Neural crest cell (in vitro differentiated cells): ENCODE results near the gene C11orf58. TPM values are rescaled to one million over a fixed set of nuclear protein-coding genes. Genes with fewer than 3 reads are reported as not detected.

Source experiments
- DNase-seq: peaks from one replicate; pipeline ENCODE4 v3.0.0; 2021; ENCODE audit warnings: low read depth, mixed read lengths, low spot score
- H3K27ac Mint-ChIP-seq: one replicate; pipeline ENCODE4 v1.8.0; 2021; ENCODE audit warnings: mild to moderate bottlenecking, mixed read lengths; ENCODE audit not compliant: unreplicated experiment
- H3K27me3 Mint-ChIP-seq: 2 replicates; pipeline ENCODE4 v1.8.0; 2021; ENCODE audit warnings: low read depth, mild to moderate bottlenecking, mixed read lengths
- H3K36me3 Mint-ChIP-seq: 2 replicates; pipeline ENCODE4 v1.8.0; 2021; ENCODE audit warnings: low read depth, mild to moderate bottlenecking, mixed read lengths
- H3K4me1 Mint-ChIP-seq: 2 replicates; pipeline ENCODE4 v1.8.0; 2021; ENCODE audit warnings: mixed read lengths
- H3K4me3 Mint-ChIP-seq: one replicate; pipeline ENCODE4 v1.8.0; 2021; ENCODE audit warnings: mild to moderate bottlenecking, mixed read lengths
- H3K9me3 Mint-ChIP-seq: 2 replicates; pipeline ENCODE4 v1.8.0; 2021; ENCODE audit warnings: mixed read lengths
- CTCF ChIP-seq: fragments of 200-600 bp; sonication (generic); conservative IDR thresholded peaks from 2 replicates; pipeline ENCODE4 v1.5.0; 2021; ENCODE audit warnings: antibody characterized with exemption, mild to moderate bottlenecking
- total RNA-seq: library from RNA; stranded (reverse); gene quantifications from 2 replicates; pipeline ENCODE4 v1.2.1, GENCODE V29; 2021

The C11orf58 gene
- total RNA-seq, 1 donor from 2014 or later, result 203 TPM

GRCh38 chr11:16794047-16794818, 55.8 kb downstream of the C11orf58 start:
- TF ChIP-seq CTCF, result no peak
- no peaks in the 10 kb centered on the region for H3K36me3 Mint-ChIP-seq
- peaks cover 23% of the 10 kb centered on the region for H3K4me1 Mint-ChIP-seq
- no peaks in the 10 kb centered on the region for H3K27me3 Mint-ChIP-seq
- no peak overlapping the region for H3K4me3 Mint-ChIP-seq
- no peak overlapping the region for H3K27ac Mint-ChIP-seq
- DNase-seq, result no peak
- H3K9me3 Mint-ChIP-seq, result no peaks in the 10 kb centered on the region

- TF ChIP-seq CTCF, result no peak
- no peaks in the 10 kb centered on the region for H3K36me3 Mint-ChIP-seq
- H3K4me3 Mint-ChIP-seq, result no peak overlapping the region
- H3K4me1 Mint-ChIP-seq, result peaks cover 23% of the 10 kb centered on the region
- H3K27me3 Mint-ChIP-seq, result no peaks in the 10 kb centered on the region
- H3K9me3 Mint-ChIP-seq, result no peaks in the 10 kb centered on the region
- no peak overlapping the region for H3K27ac Mint-ChIP-seq
- no peak for DNase-seq
These were observed 56.7 kb downstream of the C11orf58 start for GRCh38 chr11:16795146-16795545.

GRCh38 chr11:16796311-16796710, 57.9 kb downstream of the C11orf58 start:
- Mint-ChIP-seq H3K27ac (no peak overlapping the region), H3K4me3 (no peak overlapping the region), H3K4me1 (peaks cover 23% of the 10 kb centered on the region), H3K9me3 (no peaks in the 10 kb centered on the region), H3K36me3 (no peaks in the 10 kb centered on the region), H3K27me3 (no peaks in the 10 kb centered on the region)
- no peak for DNase-seq
- TF ChIP-seq CTCF, result no peak

- Mint-ChIP-seq H3K9me3 (no peaks in the 10 kb centered on the region), H3K27ac (no peak overlapping the region), H3K36me3 (no peaks in the 10 kb centered on the region), H3K4me1 (peaks cover 15% of the 10 kb centered on the region), H3K4me3 (no peak overlapping the region), H3K27me3 (no peaks in the 10 kb centered on the region)
- no peak for DNase-seq
- TF ChIP-seq CTCF, result no peak
These were observed 59.3 kb downstream of the C11orf58 start for GRCh38 chr11:16797776-16798175.

GRCh38 chr11:16799221-16799620, 60.8 kb downstream of the C11orf58 start:
- no peak overlapping the region for H3K4me3 Mint-ChIP-seq
- no peak for TF ChIP-seq CTCF
- H3K27ac Mint-ChIP-seq, result no peak overlapping the region
- H3K4me1 Mint-ChIP-seq, result peaks cover 12% of the 10 kb centered on the region
- no peaks in the 10 kb centered on the region for H3K9me3 Mint-ChIP-seq
- DNase-seq, result no peak
- H3K36me3 Mint-ChIP-seq, result no peaks in the 10 kb centered on the region
- H3K27me3 Mint-ChIP-seq, result no peaks in the 10 kb centered on the region
